Measurements from ENCODE around the gene MTA1.

The MTA1 gene

GRCh38 chr14:105389976-105390848, 29.4 kb upstream of the MTA1 start:
- in situ Hi-C loops (cut with HindIII; ENCODE audit: low pct_unique_long_range_greater_than_20kb, low sequenced_read_pairs): no loop called here
- DNase-seq (ENCODE audit: low read depth in 1 of 2, low spot score in 1 of 2): no peak
- no peak for TF ChIP-seq JUND (IDR thresholded peaks at IDR 0.05; ENCODE audit: low read depth)

- TF ChIP-seq JUND (IDR thresholded peaks at IDR 0.05; ENCODE audit: low read depth): no peak
- in situ Hi-C loops (cut with HindIII; ENCODE audit: low pct_unique_long_range_greater_than_20kb, low sequenced_read_pairs): no loop called here
- no peak for DNase-seq (ENCODE audit: low read depth in 1 of 2, low spot score in 1 of 2)
These were observed 28.7 kb upstream of the MTA1 start for GRCh38 chr14:105390849-105391500.

- in situ Hi-C loops (cut with HindIII; ENCODE audit: low pct_unique_long_range_greater_than_20kb, low sequenced_read_pairs): no loop called here
- TF ChIP-seq JUND (IDR thresholded peaks at IDR 0.05; ENCODE audit: low read depth): no peak
- DNase-seq (ENCODE audit: low read depth in 1 of 2, low spot score in 1 of 2): no peak
These were observed 28.1 kb upstream of the MTA1 start for GRCh38 chr14:105391541-105391940.

- TF ChIP-seq JUND (IDR thresholded peaks at IDR 0.05; ENCODE audit: low read depth): no peak
- in situ Hi-C loops (cut with HindIII; ENCODE audit: low pct_unique_long_range_greater_than_20kb, low sequenced_read_pairs): no loop called here
- DNase-seq (ENCODE audit: low read depth in 1 of 2, low spot score in 1 of 2): no peak
These were observed 27.2 kb upstream of the MTA1 start for GRCh38 chr14:105392131-105393090.

GRCh38 chr14:105393151-105393550, 26.5 kb upstream of the MTA1 start:
- in situ Hi-C loops (cut with HindIII; ENCODE audit: low pct_unique_long_range_greater_than_20kb, low sequenced_read_pairs): no loop called here
- no peak for DNase-seq (ENCODE audit: low read depth in 1 of 2, low spot score in 1 of 2)
- no peak for TF ChIP-seq JUND (IDR thresholded peaks at IDR 0.05; ENCODE audit: low read depth)

- in situ Hi-C loops (cut with HindIII; ENCODE audit: low pct_unique_long_range_greater_than_20kb, low sequenced_read_pairs): no loop called here
- no peak for DNase-seq (ENCODE audit: low read depth in 1 of 2, low spot score in 1 of 2)
- TF ChIP-seq JUND (IDR thresholded peaks at IDR 0.05; ENCODE audit: low read depth): no peak
These were observed 24.7 kb upstream of the MTA1 start for GRCh38 chr14:105394714-105395537.

- in situ Hi-C loops (cut with HindIII; ENCODE audit: low pct_unique_long_range_greater_than_20kb, low sequenced_read_pairs): no loop called here
- no peak for TF ChIP-seq JUND (IDR thresholded peaks at IDR 0.05; ENCODE audit: low read depth)
- DNase-seq (ENCODE audit: low read depth in 1 of 2, low spot score in 1 of 2): no peak
These were observed 24.1 kb upstream of the MTA1 start for GRCh38 chr14:105395538-105395854.

GRCh38 chr14:105397350-105397931, 22.2 kb upstream of the MTA1 start:
- TF ChIP-seq JUND (IDR thresholded peaks at IDR 0.05; ENCODE audit: low read depth): no peak
- in situ Hi-C loops (cut with HindIII; ENCODE audit: low pct_unique_long_range_greater_than_20kb, low sequenced_read_pairs): no loop called here
- no peak for DNase-seq (ENCODE audit: low read depth in 1 of 2, low spot score in 1 of 2)

GRCh38 chr14:105398044-105398725, 21.4 kb upstream of the MTA1 start, which contains the start of gene TEX22:
TEX22 (plus strand) TSS chr14:105398538; CDS start chr14:105399341, 803 bp downstream.
- peak; percentile 82 to 92 for DNase-seq (ENCODE audit: low read depth in 1 of 2, low spot score in 1 of 2)
- in situ Hi-C loops (cut with HindIII; ENCODE audit: low pct_unique_long_range_greater_than_20kb, low sequenced_read_pairs): no loop called here
- TF ChIP-seq JUND (IDR thresholded peaks at IDR 0.05; ENCODE audit: low read depth): no peak

- in situ Hi-C loops (cut with HindIII; ENCODE audit: low pct_unique_long_range_greater_than_20kb, low sequenced_read_pairs): no loop called here
- no peak for DNase-seq (ENCODE audit: low read depth in 1 of 2, low spot score in 1 of 2)
- no peak for TF ChIP-seq JUND (IDR thresholded peaks at IDR 0.05; ENCODE audit: low read depth)
These were observed 20.7 kb upstream of the MTA1 start for GRCh38 chr14:105398726-105399465.

All from T47D (cell line).